ENCODE measurements around the gene BLOC1S1. TPM values are rescaled to one million over a fixed set of nuclear protein-coding genes. Genes with fewer than 3 reads are reported as not detected.

BLOC1S1 gene
- total RNA-seq, 1 experiment from 2014 or later = 85.5 TPM

GRCh38 chr12:55684761-55685370 is 31.0 kb upstream of the BLOC1S1 start:
- Histone ChIP-seq H2AFZ (ENCODE audit: low read depth, low read length, poor library complexity, severe bottlenecking) (no peak overlapping the region), H3K27me3 (ENCODE audit: insufficient read depth, low read length) (no peaks in the 10 kb centered on the region), H3K9me3 (ENCODE audit: control insufficient read depth in 1 of 2, insufficient read depth in 1 of 2, low read depth in 1 of 2, low read length in 2 of 2) (no peaks in the 10 kb centered on the region), H3K9me2 (ENCODE audit: insufficient read depth) (no peaks in the 10 kb centered on the region), H3K4me2 (ENCODE audit: low read length) (no peak overlapping the region), H3K9ac (ENCODE audit: low read length) (no peak overlapping the region), H3K79me2 (ENCODE audit: insufficient read depth, low read length) (0 out of 2 replicates have a peak, but pooled peaks cover 5% of the 10 kb centered on the region), H3K27ac (ENCODE audit: low read depth, low read length) (no peak overlapping the region), H3K4me1 (ENCODE audit: control insufficient read depth in 1 of 2, insufficient read depth in 2 of 2, low read length in 2 of 2) (peaks cover 9 to 27% of the 10 kb centered on the region in 2 experiments), H3K4me3 (replicated peaks in 1 of 2; ENCODE audit: low read depth in 1 of 2, low read length in 2 of 2) (no peak overlapping the region), H4K20me1 (ENCODE audit: insufficient read depth) (no peaks in the 10 kb centered on the region), H3K36me3 (ENCODE audit: control insufficient read depth in 1 of 2, insufficient read depth in 2 of 2, low read length in 2 of 2) (no peaks in the 10 kb centered on the region)
- TF ChIP-seq CEBPB (IDR thresholded peaks at IDR 0.05; ENCODE audit: low read depth) (no peak), REST (IDR thresholded peaks at IDR 0.05; ENCODE audit: low read depth) (no peak), ZFX (IDR thresholded peaks at IDR 0.05) (no peak)
- ChIA-PET POLR2A (no interaction called here), RAD21 (ENCODE audit: low non-redundant PET in 1 of 2, low total read pairs in 2 of 2, uncharacterized antibody in 2 of 2, unreplicated experiment in 2 of 2) (no interaction called here), CTCF (no interaction called here)
- no peak for ATAC-seq
- no peak for DNase-seq (ENCODE audit: low read depth, low spot score)
- intact Hi-C loops (cut with micrococcal nuclease) = no loop called here
- BruUV-seq (replicated peaks) = no TSS peak

- Histone ChIP-seq H3K9ac (ENCODE audit: low read length) (no peak overlapping the region), H3K4me3 (replicated peaks in 1 of 2; ENCODE audit: low read depth in 1 of 2, low read length in 2 of 2) (no peak overlapping the region), H3K4me1 (ENCODE audit: control insufficient read depth in 1 of 2, insufficient read depth in 2 of 2, low read length in 2 of 2) (peaks cover 7 to 24% of the 10 kb centered on the region in 2 experiments), H3K27ac (ENCODE audit: low read depth, low read length) (no peak overlapping the region), H3K27me3 (ENCODE audit: insufficient read depth, low read length) (no peaks in the 10 kb centered on the region), H2AFZ (ENCODE audit: low read depth, low read length, poor library complexity, severe bottlenecking) (no peak overlapping the region), H3K4me2 (ENCODE audit: low read length) (no peak overlapping the region), H3K79me2 (ENCODE audit: insufficient read depth, low read length) (0 out of 2 replicates have a peak, but pooled peaks cover 5% of the 10 kb centered on the region), H3K9me2 (ENCODE audit: insufficient read depth) (no peaks in the 10 kb centered on the region), H4K20me1 (ENCODE audit: insufficient read depth) (no peaks in the 10 kb centered on the region), H3K36me3 (ENCODE audit: control insufficient read depth in 1 of 2, insufficient read depth in 2 of 2, low read length in 2 of 2) (no peaks in the 10 kb centered on the region), H3K9me3 (ENCODE audit: control insufficient read depth in 1 of 2, insufficient read depth in 1 of 2, low read depth in 1 of 2, low read length in 2 of 2) (no peaks in the 10 kb centered on the region)
- ChIA-PET RAD21 (ENCODE audit: low non-redundant PET in 1 of 2, low total read pairs in 2 of 2, uncharacterized antibody in 2 of 2, unreplicated experiment in 2 of 2) (no interaction called here), POLR2A (no interaction called here), CTCF (no interaction called here)
- ATAC-seq (no peak), DNase-seq (ENCODE audit: low read depth, low spot score) (no peak)
- BruUV-seq (replicated peaks) = no TSS peak
- intact Hi-C loops (cut with micrococcal nuclease) = no loop called here
- TF ChIP-seq CTCF (IDR thresholded peaks at IDR 0.05 in 2 of 3, conservative IDR thresholded peaks at IDR 0.05 in 1 of 3; ENCODE audit: borderline replicate concordance in 1 of 3, insufficient read depth in 1 of 3, low read depth in 2 of 3, low read length in 2 of 3) (no peak), ZNF274 (IDR thresholded peaks at IDR 0.05; ENCODE audit: low read depth, low read length) (no peak), RAD21 (IDR thresholded peaks at IDR 0.05; ENCODE audit: low read depth) (no peak), ELF1 (IDR thresholded peaks at IDR 0.05; ENCODE audit: borderline replicate concordance, low read depth) (no peak), ZFX (IDR thresholded peaks at IDR 0.05) (no peak), FOSL1 (IDR thresholded peaks at IDR 0.05; ENCODE audit: low read depth) (no peak), REST (IDR thresholded peaks at IDR 0.05; ENCODE audit: low read depth) (no peak)
Measured at GRCh38 chr12:55685671-55686070, 30.2 kb upstream of the BLOC1S1 start.
